Measurements from ENCODE around the gene ZFP2. TPM values are rescaled to one million over a fixed set of nuclear protein-coding genes. Genes with fewer than 3 reads are reported as not detected.

ZFP2 gene
- polyA plus RNA-seq, 1 donor from 2014 or later, result 14.5 TPM

DNA sequence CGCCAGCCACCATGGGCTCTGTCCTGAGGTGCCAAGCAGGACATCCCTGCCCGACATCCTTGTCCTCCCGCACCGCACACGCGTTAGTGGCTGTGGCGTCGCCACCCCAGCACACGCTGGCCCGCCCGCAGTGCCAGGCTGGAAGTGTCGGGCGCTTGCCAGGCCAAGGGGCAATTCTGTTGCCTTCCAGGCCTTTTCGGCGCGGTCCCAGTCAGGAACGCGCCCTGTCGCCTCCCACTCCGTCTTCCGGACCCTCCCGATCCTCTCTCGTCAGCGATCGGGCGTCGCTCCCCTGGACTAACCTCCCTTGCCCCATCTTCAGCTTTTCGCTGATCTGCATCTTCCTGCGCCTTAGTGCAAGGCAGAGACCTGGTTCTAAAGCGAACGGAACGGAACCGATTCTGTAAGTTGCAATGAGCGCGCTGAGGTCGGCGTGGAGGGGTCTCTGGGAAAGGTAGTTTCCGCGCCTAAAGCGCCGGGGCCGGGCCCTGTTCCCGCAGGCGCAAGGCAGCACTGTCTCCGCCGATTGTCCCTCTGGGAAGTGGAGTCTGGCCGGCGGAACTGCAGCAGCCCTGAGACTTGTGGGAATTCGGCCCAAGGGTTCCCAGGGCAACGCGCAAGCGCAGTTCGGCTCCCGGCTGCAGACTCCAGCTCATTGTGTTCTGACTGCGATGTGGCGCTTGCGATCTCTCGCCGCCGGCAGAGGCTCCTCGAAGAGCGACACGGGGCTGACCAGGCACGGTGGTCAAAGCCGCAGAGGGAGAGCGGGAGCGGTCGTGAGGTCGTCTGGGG lies 45.1 kb downstream of the ZFP2 start, which contains the start of gene ZNF454:
ZNF454 (plus strand) TSS at position 630 of the 792 bp plus-strand sequence. CDS start 1,594 bp downstream, outside the sequence.
- H3K9ac ChIP-seq (ENCODE audit: low read length), result peak within 1 kb of the TSS; percentile 46
- no peaks in the 10 kb centered on the region for H3K79me2 ChIP-seq (replicated peaks; ENCODE audit: insufficient read depth, low read length)
- peaks cover 43% of the 10 kb centered on the region for H3K9me3 ChIP-seq (ENCODE audit: low read length)
- no peak within 1 kb of the TSS for H2AFZ ChIP-seq (ENCODE audit: low read depth, low read length)
- H4K20me1 ChIP-seq (ENCODE audit: insufficient read depth), result no peaks in the 10 kb centered on the region
- H3F3A ChIP-seq (ENCODE audit: insufficient read depth, low read length, poor library complexity, severe bottlenecking), result no peaks in the 10 kb centered on the region
- no peak within 1 kb of the TSS for H3K27ac ChIP-seq (ENCODE audit: low read length)
- no peaks in the 10 kb centered on the region for H3K9me2 ChIP-seq (ENCODE audit: insufficient read depth, low read length)
- H3K27me3 ChIP-seq (ENCODE audit: insufficient read depth, low read depth, low read length), result no peaks in the 10 kb centered on the region
- no peak for TF ChIP-seq RAD21 (conservative IDR thresholded peaks at IDR 0.05)
- no peak for TF ChIP-seq REST (IDR thresholded peaks at IDR 0.05; ENCODE audit: borderline replicate concordance)
- no peak for TF ChIP-seq MXI1 (conservative IDR thresholded peaks at IDR 0.05; ENCODE audit: poor library complexity, severe bottlenecking)
- TF ChIP-seq, protein P1, sequence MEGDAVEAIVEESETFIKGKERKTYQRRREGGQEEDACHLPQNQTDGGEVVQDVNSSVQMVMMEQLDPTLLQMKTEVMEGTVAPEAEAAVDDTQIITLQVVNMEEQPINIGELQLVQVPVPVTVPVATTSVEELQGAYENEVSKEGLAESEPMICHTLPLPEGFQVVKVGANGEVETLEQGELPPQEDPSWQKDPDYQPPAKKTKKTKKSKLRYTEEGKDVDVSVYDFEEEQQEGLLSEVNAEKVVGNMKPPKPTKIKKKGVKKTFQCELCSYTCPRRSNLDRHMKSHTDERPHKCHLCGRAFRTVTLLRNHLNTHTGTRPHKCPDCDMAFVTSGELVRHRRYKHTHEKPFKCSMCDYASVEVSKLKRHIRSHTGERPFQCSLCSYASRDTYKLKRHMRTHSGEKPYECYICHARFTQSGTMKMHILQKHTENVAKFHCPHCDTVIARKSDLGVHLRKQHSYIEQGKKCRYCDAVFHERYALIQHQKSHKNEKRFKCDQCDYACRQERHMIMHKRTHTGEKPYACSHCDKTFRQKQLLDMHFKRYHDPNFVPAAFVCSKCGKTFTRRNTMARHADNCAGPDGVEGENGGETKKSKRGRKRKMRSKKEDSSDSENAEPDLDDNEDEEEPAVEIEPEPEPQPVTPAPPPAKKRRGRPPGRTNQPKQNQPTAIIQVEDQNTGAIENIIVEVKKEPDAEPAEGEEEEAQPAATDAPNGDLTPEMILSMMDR (IDR thresholded peaks at IDR 0.05; ENCODE audit: poor library complexity, severe bottlenecking), result no peak
- no peak for TF ChIP-seq EP300 (conservative IDR thresholded peaks at IDR 0.05; ENCODE audit: poor library complexity, severe bottlenecking)
- no peak for TF ChIP-seq POLR2AphosphoS5 (IDR thresholded peaks at IDR 0.05)
- no peak for TF ChIP-seq EZH2 (IDR thresholded peaks at IDR 0.05; ENCODE audit: borderline replicate concordance, insufficient read depth, low read length, poor library complexity, severe bottlenecking)
- TF ChIP-seq SMC3 (conservative IDR thresholded peaks at IDR 0.05; ENCODE audit: poor library complexity), result no peak
- TF ChIP-seq TAF1 (IDR thresholded peaks at IDR 0.05; ENCODE audit: low read depth), result no peak
- no peaks in the 10 kb centered on the region for H3K36me3 ChIP-seq (ENCODE audit: insufficient read depth, low read length)
- peak within 1 kb of the TSS; percentile 63 for H3K4me3 ChIP-seq (ENCODE audit: low read length)
- no peak within 1 kb of the TSS for H3K4me2 ChIP-seq (ENCODE audit: low read length)

DNA sequence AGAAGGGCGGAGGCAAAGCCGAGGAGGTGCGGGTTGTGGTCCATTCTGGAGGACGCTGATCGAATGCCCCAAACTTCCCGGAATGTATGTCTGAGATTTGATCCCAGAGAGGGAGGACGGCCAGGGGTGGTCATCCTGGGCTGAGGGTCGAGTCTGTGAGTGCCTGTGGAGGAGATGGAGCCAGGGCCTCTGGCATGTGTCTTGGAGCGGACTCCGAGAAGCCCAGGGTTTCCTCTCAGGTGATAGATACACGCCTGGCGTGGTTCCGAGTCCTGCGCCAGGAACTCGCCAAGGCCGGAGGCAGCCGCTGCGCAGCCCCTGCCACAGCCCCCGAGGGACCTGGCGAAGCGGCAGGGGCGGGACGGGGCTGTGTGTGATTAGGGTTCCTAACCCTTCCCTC lies 45.6 kb downstream of the ZFP2 start:
- peaks cover 39% of the 10 kb centered on the region for H3K9me3 ChIP-seq (ENCODE audit: low read length)
- no peaks in the 10 kb centered on the region for H4K20me1 ChIP-seq (ENCODE audit: insufficient read depth)
- H3K79me2 ChIP-seq (replicated peaks; ENCODE audit: insufficient read depth, low read length), result no peaks in the 10 kb centered on the region
- H3K4me2 ChIP-seq (ENCODE audit: low read length), result no peak overlapping the region
- H3K9ac ChIP-seq (ENCODE audit: low read length), result peak overlapping the region; percentile 46
- no peaks in the 10 kb centered on the region for H3K27me3 ChIP-seq (ENCODE audit: insufficient read depth, low read depth, low read length)
- TF ChIP-seq SMC3 (conservative IDR thresholded peaks at IDR 0.05; ENCODE audit: poor library complexity), result no peak
- TF ChIP-seq POLR2AphosphoS5 (IDR thresholded peaks at IDR 0.05), result no peak
- no peak for TF ChIP-seq EP300 (conservative IDR thresholded peaks at IDR 0.05; ENCODE audit: poor library complexity, severe bottlenecking)
- TF ChIP-seq RAD21 (conservative IDR thresholded peaks at IDR 0.05), result no peak
- TF ChIP-seq, protein P1 (IDR thresholded peaks at IDR 0.05; ENCODE audit: poor library complexity, severe bottlenecking), result no peak
- TF ChIP-seq MXI1 (conservative IDR thresholded peaks at IDR 0.05; ENCODE audit: poor library complexity, severe bottlenecking), result no peak
- TF ChIP-seq REST (IDR thresholded peaks at IDR 0.05; ENCODE audit: borderline replicate concordance), result no peak
- no peak for TF ChIP-seq EZH2 (IDR thresholded peaks at IDR 0.05; ENCODE audit: borderline replicate concordance, insufficient read depth, low read length, poor library complexity, severe bottlenecking)
- TF ChIP-seq TAF1 (IDR thresholded peaks at IDR 0.05; ENCODE audit: low read depth), result no peak
- no peak overlapping the region for H2AFZ ChIP-seq (ENCODE audit: low read depth, low read length)
- no peaks in the 10 kb centered on the region for H3F3A ChIP-seq (ENCODE audit: insufficient read depth, low read length, poor library complexity, severe bottlenecking)
- H3K36me3 ChIP-seq (ENCODE audit: insufficient read depth, low read length), result no peaks in the 10 kb centered on the region
- H3K4me3 ChIP-seq (ENCODE audit: low read length), result peak overlapping the region; percentile 63
- no peaks in the 10 kb centered on the region for H3K9me2 ChIP-seq (ENCODE audit: insufficient read depth, low read length)
- no peak overlapping the region for H3K27ac ChIP-seq (ENCODE audit: low read length)

Data from neural cell (in vitro differentiated cells).